DOHH2 (cell line): ENCODE results near the gene MINDY2.

ENCODE experiments used
- H3F3A ChIP-seq: fragments of 200-600 bp; sonication (generic), shearing (Covaris generic); 2 replicates; pipeline ENCODE4 v1.6.0; 2016; ENCODE audit warnings: antibody characterized with exemption, mild to moderate bottlenecking; ENCODE audit not compliant: control insufficient read depth, insufficient read depth
- H3K27ac ChIP-seq: fragments of 200-600 bp; sonication (generic); 2 replicates; pipeline ENCODE4 v1.5.1; 2014; ENCODE audit warnings: low read depth, mild to moderate bottlenecking, low read length, moderate library complexity
- H3K27me3 ChIP-seq: fragments of 200-600 bp; sonication (generic); 2 replicates; pipeline ENCODE4 v1.6.1; 2014; ENCODE audit warnings: mild to moderate bottlenecking, low read length, mixed read lengths; ENCODE audit not compliant: control insufficient read depth
- H3K36me3 ChIP-seq: fragments of 200-600 bp; sonication (generic); 2 replicates; pipeline ENCODE4 v1.6.1; 2014; ENCODE audit warnings: mild to moderate bottlenecking, low read length, moderate library complexity, mixed read lengths; ENCODE audit not compliant: control insufficient read depth
- H3K4me1 ChIP-seq: fragments of 200-600 bp; sonication (generic); 2 replicates; pipeline ENCODE4 v1.6.1; 2014; ENCODE audit warnings: mild to moderate bottlenecking, low read length, mixed read lengths; ENCODE audit not compliant: control insufficient read depth
- H3K4me2 ChIP-seq: fragments of 200-600 bp; sonication (generic); 2 replicates; pipeline ENCODE4 v1.6.0; 2014; ENCODE audit warnings: mild to moderate bottlenecking, low read length, moderate library complexity
- H3K4me3 ChIP-seq: fragments of 200-600 bp; sonication (generic); 2 replicates; pipeline ENCODE4 v1.5.1; 2014; ENCODE audit warnings: mild to moderate bottlenecking, low read length, mixed read lengths
- H3K79me2 ChIP-seq: fragments of 200-600 bp; sonication (generic); 2 replicates; pipeline ENCODE4 v1.6.1; 2014; ENCODE audit warnings: mild to moderate bottlenecking, low read length, mixed read lengths; ENCODE audit not compliant: control insufficient read depth
- H3K9me2 ChIP-seq: fragments of 200-600 bp; sonication (generic); replicated peaks from 2 replicates; pipeline ENCODE4 v1.6.1; 2014; ENCODE audit warnings: mild to moderate bottlenecking, low read length, mixed read lengths; ENCODE audit not compliant: control insufficient read depth
- H3K9me3 ChIP-seq: fragments of 200-600 bp; sonication (generic); 2 replicates; pipeline ENCODE4 v1.6.1; 2014; ENCODE audit warnings: antibody characterized with exemption, low read length, mixed read lengths; ENCODE audit not compliant: control insufficient read depth, insufficient read depth
- H4K20me1 ChIP-seq: fragments of 200-600 bp; sonication (generic); 2 replicates; pipeline ENCODE4 v1.6.0; 2014; ENCODE audit warnings: low read depth, mild to moderate bottlenecking, antibody characterized with exemption, low read length, moderate library complexity; ENCODE audit not compliant: control insufficient read depth, insufficient read depth
- EZH2phosphoT487 ChIP-seq: fragments of 200-600 bp; sonication (generic); IDR thresholded peaks from 2 replicates; pipeline ENCODE4 v1.6.1; 2017; ENCODE audit warnings: borderline replicate concordance, mild to moderate bottlenecking, antibody characterized with exemption, low read length, moderate library complexity, mixed read lengths
- TF ChIP-seq, protein P1 (sequence below): fragments of 200-600 bp; sonication (generic); IDR thresholded peaks from one replicate; pipeline ENCODE4 v1.5.1; 2014; ENCODE audit warnings: antibody characterized with exemption, mild to moderate bottlenecking, low read depth, low read length; ENCODE audit not compliant: poor library complexity, severe bottlenecking

Gene MINDY2

DNA sequence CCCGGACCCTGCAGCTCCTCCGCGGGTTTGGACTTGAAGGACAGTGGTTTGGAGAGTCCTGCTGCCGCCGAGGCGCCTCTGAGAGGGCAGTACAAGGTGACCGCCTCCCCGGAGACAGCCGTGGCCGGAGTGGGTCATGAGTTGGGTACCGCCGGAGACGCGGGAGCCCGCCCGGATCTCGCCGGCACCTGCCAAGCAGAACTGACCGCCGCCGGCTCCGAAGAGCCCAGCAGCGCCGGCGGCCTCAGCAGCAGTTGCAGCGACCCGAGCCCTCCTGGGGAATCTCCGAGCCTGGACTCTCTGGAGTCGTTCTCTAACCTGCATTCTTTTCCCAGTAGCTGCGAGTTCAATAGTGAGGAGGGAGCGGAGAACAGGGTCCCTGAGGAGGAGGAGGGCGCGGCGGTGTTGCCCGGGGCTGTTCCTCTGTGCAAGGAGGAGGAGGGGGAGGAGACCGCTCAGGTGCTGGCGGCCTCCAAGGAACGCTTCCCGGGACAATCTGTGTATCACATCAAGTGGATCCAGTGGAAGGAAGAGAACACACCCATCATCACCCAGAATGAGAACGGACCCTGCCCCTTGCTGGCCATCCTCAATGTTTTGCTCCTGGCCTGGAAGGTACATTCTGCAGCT, 634 bp downstream of the MINDY2 start:
- Histone ChIP-seq H3K9me3 (no peaks in the 10 kb centered on the region), H3K27ac (peak overlapping the region; percentile 32), H3F3A (peaks cover 4% of the 10 kb centered on the region; the same call in 1 of the 2 replicates), H3K9me2 (no peaks in the 10 kb centered on the region), H3K36me3 (peaks cover 6% of the 10 kb centered on the region), H3K4me1 (peaks cover 36% of the 10 kb centered on the region), H3K27me3 (no peaks in the 10 kb centered on the region), H4K20me1 (no peaks in the 10 kb centered on the region), H3K4me3 (peak overlapping the region; percentile 95), H3K79me2 (peaks cover 28% of the 10 kb centered on the region), H3K4me2 (peak overlapping the region; percentile 94)
- TF ChIP-seq, protein P1, sequence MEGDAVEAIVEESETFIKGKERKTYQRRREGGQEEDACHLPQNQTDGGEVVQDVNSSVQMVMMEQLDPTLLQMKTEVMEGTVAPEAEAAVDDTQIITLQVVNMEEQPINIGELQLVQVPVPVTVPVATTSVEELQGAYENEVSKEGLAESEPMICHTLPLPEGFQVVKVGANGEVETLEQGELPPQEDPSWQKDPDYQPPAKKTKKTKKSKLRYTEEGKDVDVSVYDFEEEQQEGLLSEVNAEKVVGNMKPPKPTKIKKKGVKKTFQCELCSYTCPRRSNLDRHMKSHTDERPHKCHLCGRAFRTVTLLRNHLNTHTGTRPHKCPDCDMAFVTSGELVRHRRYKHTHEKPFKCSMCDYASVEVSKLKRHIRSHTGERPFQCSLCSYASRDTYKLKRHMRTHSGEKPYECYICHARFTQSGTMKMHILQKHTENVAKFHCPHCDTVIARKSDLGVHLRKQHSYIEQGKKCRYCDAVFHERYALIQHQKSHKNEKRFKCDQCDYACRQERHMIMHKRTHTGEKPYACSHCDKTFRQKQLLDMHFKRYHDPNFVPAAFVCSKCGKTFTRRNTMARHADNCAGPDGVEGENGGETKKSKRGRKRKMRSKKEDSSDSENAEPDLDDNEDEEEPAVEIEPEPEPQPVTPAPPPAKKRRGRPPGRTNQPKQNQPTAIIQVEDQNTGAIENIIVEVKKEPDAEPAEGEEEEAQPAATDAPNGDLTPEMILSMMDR = no peak
- no peak for TF ChIP-seq EZH2phosphoT487

DNA sequence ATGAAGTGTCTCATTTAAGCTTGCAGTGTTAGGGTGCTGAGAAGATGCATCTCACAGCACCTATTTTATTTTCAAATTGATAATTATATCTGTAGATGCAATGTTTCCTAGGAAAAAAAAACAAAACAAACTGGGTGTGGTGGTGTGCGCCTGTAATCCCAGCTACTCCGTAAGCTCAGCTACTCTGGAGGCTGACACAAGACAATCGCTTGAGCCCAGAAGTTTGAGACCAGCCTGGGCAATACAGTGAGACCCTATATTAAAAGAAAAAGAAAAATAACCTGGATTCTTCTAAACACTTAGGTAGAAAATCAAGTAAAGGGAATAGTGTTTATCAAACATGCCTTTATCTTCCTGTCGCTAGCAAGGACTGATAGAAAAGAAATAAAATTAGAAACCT, 1.9 kb downstream of the MINDY2 start:
- Histone ChIP-seq H3K9me2 (no peaks in the 10 kb centered on the region), H3K9me3 (no peaks in the 10 kb centered on the region), H3K79me2 (peaks cover 28% of the 10 kb centered on the region), H3K4me1 (peaks cover 40% of the 10 kb centered on the region), H3K27me3 (no peaks in the 10 kb centered on the region), H4K20me1 (no peaks in the 10 kb centered on the region), H3F3A (peaks cover 4% of the 10 kb centered on the region; the same call in 1 of the 2 replicates), H3K36me3 (peaks cover 6% of the 10 kb centered on the region), H3K27ac (no peak overlapping the region), H3K4me2 (peak overlapping the region; percentile 94), H3K4me3 (peak overlapping the region; percentile 95)
- no peak for TF ChIP-seq EZH2phosphoT487
- TF ChIP-seq, protein P1 = no peak

DNA sequence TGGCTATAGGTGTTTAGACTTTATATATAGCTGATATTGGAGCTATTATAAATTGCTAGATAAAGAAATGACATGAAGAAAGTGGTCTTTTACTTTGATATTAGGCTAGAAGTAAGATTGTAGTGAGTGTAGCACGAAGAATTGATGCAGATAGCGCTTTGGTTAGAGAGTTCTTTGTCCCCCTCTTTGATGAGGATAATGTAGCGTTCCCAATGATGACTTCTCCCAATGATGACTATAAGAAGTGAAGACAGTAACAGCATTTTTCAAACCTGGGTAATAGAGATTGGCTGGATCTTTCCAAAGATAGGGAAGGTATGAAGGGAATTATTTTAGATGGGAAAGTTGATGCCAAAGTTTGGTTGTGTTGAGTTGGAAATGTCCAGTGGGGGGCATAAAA, 4.3 kb downstream of the MINDY2 start:
- H4K20me1 ChIP-seq = no peaks in the 10 kb centered on the region
- H3K9me3 ChIP-seq = no peaks in the 10 kb centered on the region
- TF ChIP-seq, protein P1 = no peak
- TF ChIP-seq EZH2phosphoT487 = no peak
- H3K27me3 ChIP-seq = no peaks in the 10 kb centered on the region
- no peak overlapping the region for H3K4me3 ChIP-seq
- H3K79me2 ChIP-seq = peaks cover 28% of the 10 kb centered on the region
- H3K9me2 ChIP-seq = no peaks in the 10 kb centered on the region
- no peak overlapping the region for H3K27ac ChIP-seq
- peaks cover 6% of the 10 kb centered on the region for H3K36me3 ChIP-seq
- H3F3A ChIP-seq = no peaks in the 10 kb centered on the region
- H3K4me2 ChIP-seq = no peak overlapping the region
- H3K4me1 ChIP-seq = peaks cover 35% of the 10 kb centered on the region
